Heart right ventricle (tissue), 16 donors: Measurements from ENCODE around the gene TXN. TPM values are rescaled to one million over a fixed set of nuclear protein-coding genes. Genes with fewer than 3 reads are reported as not detected.

ENCODE experiments used
- ATAC-seq, 8 donors: fragments of 200-7000 bp; cut with Tn5 transposase; one replicate each; pipeline ENCODE4 v1.9.1; 2020; ENCODE audit warnings: mild to moderate bottlenecking in 8 of 8, moderate library complexity in 8 of 8, moderate number of reproducible peaks in 1 of 8
- DNase-seq, 2 donors: peaks; one replicate each; pipeline ENCODE4 v3.0.0-alpha.2; 2020
- H3K27ac ChIP-seq, 10 donors: fragments of 200-600 bp; sonication (generic) in 2 of 10; one replicate each; pipeline versions ENCODE4 v1.5.0 to v1.8.0; 2020 to 2022; ENCODE audit warnings: mild to moderate bottlenecking in 3 of 10
- H3K27me3 ChIP-seq, 7 donors: fragments of 200-600 bp; one replicate each; pipeline ENCODE4 v1.8.0; 2021 to 2022; ENCODE audit warnings: mild to moderate bottlenecking in 2 of 7
- H3K36me3 ChIP-seq, 9 donors: fragments of 200-600 bp; sonication (generic) in 1 of 9; one replicate each; pipeline versions ENCODE4 v1.5.0 to v1.8.0; 2020 to 2022; ENCODE audit warnings: mild to moderate bottlenecking in 2 of 9
- H3K4me1 ChIP-seq, 9 donors: fragments of 200-600 bp; sonication (generic) in 1 of 9; one replicate each; pipeline versions ENCODE4 v1.5.0 to v1.8.0; 2020 to 2022; ENCODE audit warnings: mild to moderate bottlenecking in 4 of 9
- H3K4me3 ChIP-seq, 10 donors: fragments of 200-600 bp; sonication (generic) in 2 of 10; one replicate each; pipeline versions ENCODE4 v1.5.0 to v1.8.0; 2020 to 2022; ENCODE audit warnings: mild to moderate bottlenecking in 7 of 10, moderate library complexity in 2 of 10
- H3K9me3 ChIP-seq, 11 donors: fragments of 200-600 bp in 10 of 11; sonication (generic) in 2 of 11; one replicate each; pipeline versions ENCODE4 v1.5.0 to v1.8.0; 2013 to 2022; ENCODE audit warnings: mild to moderate bottlenecking in 2 of 11, control low read depth in 1 of 11, moderate library complexity in 1 of 11
- WGBS, 2 donors: extraction: QIAGEN DNeasy Blood & Tissue Kit; methylation state at CpG; one replicate each; pipeline ENCODE4 v1.1.7; 2013; ENCODE audit warnings: inconsistent platforms in 1 of 2; 5-methylcytosine and 5-hydroxymethylcytosine counted together
- intact Hi-C, 10 donors: fragments of 100-400 bp; cut with DNase I; formaldehyde crosslinking; loops; one replicate each; pipeline versions ENCODE4 v1.11.1 to v1.14.2; 2022
- polyA plus RNA-seq, 2 donors: library from polyadenylated mRNA; stranded (reverse); fragments of 200-250 nt; gene quantifications; one replicate each; pipeline ENCODE4 v1.2.3, GENCODE V29; 2013
- total RNA-seq, 10 donors: library from RNA; stranded (reverse); fragmentation: NEBNext Ultra II Directional in 3 of 10; extraction: Animal tissue kit (Norgen Biotek cat#: 25700) in 3 of 10; gene quantifications; one replicate each; pipeline versions ENCODE4 v1.2.1 to v1.2.4, GENCODE V29; 2021 to 2023
- TF ChIP-seq, protein P1 (sequence below), 9 donors: fragments of 200-600 bp; sonication (generic) in 2 of 9; IDR thresholded peaks; one replicate each; pipeline versions ENCODE4 v1.5.0 to v1.8.0; 2021 to 2022; ENCODE audit warnings: antibody characterized with exemption in 9 of 9, mild to moderate bottlenecking in 5 of 9, moderate library complexity in 1 of 9
- donor health status: Arrhythmogenic right ventricular cardiomyopathy.
- donor health status: ischemic (EF 13 %, LVEDD 7.1; RV severe dilation, severe dysfunction).
- donor health status: healthy with polysubstance abuse.
- donor health status: DM: no; HTN: yes; CAD: no.
- donor health status: DM: no; HTN: no; CAD: no.
- donor health status: ischemic (EF 25% LVEDD 6.9; RV normal size, moderate dysfunction).
- donor health status: ischemic (EF 25% LVEDD 5.7; RV mildly dilated, moderate dysfunction).
- donor health status: healthy.
- donor health status: DM: yes; HTN: yes; CAD: no.
- donor health status: Ischemic cardiomyopathy.
- donor health status: ischemic (EF 35%, LVEDD 5.7; RV mildly dilated, moderate dysfunction).
- donor health status: nonischemic (EF 11% LVEDD 7.7; RV severe dilation, severe dysfunction).
- donor health status: DM: yes; HTN: yes; CAD: no.
- donor health status: PGD.
- donor health status: ischemic (EF 29% LVEDD 5.4; RV normal size, mild dysfunction).
- donor health status: nonischemic (EF 23%, LVEDD 6.1; RV moderate dilation, normal function).

The TXN gene
- total and polyA plus RNA-seq, 12 donors, result 50.7 to 134 (median 60.2) TPM

DNA sequence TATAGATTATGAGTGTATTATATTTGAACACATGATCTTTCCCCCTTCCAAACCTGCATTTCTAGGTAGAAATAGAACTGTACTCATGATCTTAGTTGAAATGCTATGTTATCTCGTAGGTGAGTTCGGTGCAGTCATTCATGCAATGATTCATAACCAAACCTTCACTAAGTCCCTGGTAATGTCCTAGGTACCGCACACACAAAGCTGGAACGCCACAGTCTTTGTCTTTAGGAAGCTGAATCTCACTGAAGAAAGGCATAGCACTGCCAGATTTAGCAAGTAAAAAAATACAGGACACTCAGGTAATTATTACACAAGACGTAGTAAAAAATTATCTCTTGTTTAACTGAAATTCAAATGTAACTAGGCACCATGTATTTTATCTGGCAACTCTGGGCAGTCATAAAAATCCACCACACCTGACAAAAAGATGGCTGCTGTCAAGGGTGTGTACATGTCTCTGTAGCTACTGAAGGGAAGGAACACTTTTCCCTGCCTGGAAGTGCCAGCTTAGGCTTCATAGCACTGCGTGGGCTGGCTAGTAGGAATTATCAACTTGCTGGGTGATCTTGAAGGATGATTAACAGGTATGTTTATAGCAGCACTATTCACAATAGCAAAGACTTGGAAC lies 28.0 kb upstream of the TXN start:
- 91 to 94% methylated on average over 6 of the region's 6 CpGs for WGBS, 2 donors
- TF ChIP-seq, protein P1, sequence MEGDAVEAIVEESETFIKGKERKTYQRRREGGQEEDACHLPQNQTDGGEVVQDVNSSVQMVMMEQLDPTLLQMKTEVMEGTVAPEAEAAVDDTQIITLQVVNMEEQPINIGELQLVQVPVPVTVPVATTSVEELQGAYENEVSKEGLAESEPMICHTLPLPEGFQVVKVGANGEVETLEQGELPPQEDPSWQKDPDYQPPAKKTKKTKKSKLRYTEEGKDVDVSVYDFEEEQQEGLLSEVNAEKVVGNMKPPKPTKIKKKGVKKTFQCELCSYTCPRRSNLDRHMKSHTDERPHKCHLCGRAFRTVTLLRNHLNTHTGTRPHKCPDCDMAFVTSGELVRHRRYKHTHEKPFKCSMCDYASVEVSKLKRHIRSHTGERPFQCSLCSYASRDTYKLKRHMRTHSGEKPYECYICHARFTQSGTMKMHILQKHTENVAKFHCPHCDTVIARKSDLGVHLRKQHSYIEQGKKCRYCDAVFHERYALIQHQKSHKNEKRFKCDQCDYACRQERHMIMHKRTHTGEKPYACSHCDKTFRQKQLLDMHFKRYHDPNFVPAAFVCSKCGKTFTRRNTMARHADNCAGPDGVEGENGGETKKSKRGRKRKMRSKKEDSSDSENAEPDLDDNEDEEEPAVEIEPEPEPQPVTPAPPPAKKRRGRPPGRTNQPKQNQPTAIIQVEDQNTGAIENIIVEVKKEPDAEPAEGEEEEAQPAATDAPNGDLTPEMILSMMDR (IDR thresholded peaks at IDR 0.05), result no peak
- ATAC-seq, result no peak

DNA sequence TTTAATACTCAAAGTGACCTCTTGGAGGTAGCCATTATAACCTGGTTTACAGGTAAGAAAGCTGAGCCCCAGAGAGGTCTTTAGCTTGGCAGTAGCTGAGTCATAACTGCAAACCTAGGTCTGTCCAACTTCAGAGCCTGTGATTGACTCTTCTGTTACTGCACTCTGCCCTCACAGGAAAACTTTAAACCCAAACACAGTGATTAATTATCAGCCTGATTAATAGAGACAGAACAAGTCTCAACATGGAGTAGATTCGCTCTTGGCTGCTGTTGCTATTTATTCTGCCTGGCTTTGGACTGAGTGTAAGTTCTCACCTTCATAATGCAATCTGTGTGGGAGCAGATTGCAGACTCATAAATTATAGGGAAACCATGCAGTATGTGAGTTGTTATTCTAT lies 27.4 kb upstream of the TXN start:
- Histone ChIP-seq H3K4me3 (no peak overlapping the region), H3K27me3 (peaks cover 0 to 6% (median 0%) of the 10 kb centered on the region in 7 donors), H3K36me3 (no peaks in the 10 kb centered on the region), H3K27ac (no peak overlapping the region), H3K4me1 (peaks cover 0 to 8% (median 0%) of the 10 kb centered on the region in 9 donors), H3K9me3 (no peaks in the 10 kb centered on the region)
- no peak for ATAC-seq
- intact Hi-C loops, result loop anchor here in 1 of 10 donors (5.0 kb wide), 1 partner anchor 844 kb away; no protein-coding TSS in a partner anchor
- no peak for DNase-seq
- 67 to 85% methylated on average over 1 of the region's 1 CpG for WGBS, 2 donors
- TF ChIP-seq, protein P1 (IDR thresholded peaks at IDR 0.05), result no peak

More for the DNA sequence above, 28.0 kb upstream of the TXN start:
- peaks cover 0 to 8% (median 0%) of the 10 kb centered on the region in 9 donors for H3K4me1 ChIP-seq
- DNase-seq, result no peak
- H3K36me3 ChIP-seq, result no peaks in the 10 kb centered on the region
- H3K27me3 ChIP-seq, result peaks cover 0 to 6% (median 0%) of the 10 kb centered on the region in 7 donors
- intact Hi-C loops, result loop anchor here in 1 of 10 donors (5.0 kb wide), 1 partner anchor 843 kb away; no protein-coding TSS in a partner anchor
- no peak overlapping the region for H3K4me3 ChIP-seq
- no peak overlapping the region for H3K27ac ChIP-seq
- H3K9me3 ChIP-seq, result no peaks in the 10 kb centered on the region

DNA sequence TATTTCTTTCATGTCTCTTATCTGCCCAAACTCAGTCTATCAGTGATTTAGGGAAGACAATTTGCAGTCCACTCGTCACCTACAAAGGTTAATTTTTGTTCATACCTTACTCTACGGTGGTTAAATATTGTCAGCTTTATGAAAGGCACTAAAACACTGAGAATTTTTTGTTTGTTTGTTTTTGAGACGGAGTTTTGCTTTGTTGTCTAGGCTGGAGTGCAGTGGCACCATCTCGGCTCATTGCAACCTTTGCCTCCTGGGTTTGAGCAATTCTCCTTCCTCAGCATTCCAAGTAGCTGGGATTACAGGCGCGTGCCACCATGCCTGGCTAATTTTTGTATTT lies 26.4 kb upstream of the TXN start:
- TF ChIP-seq, protein P1 (IDR thresholded peaks at IDR 0.05), result no peak
- Histone ChIP-seq H3K4me3 (no peak overlapping the region), H3K4me1 (peaks cover 0 to 8% (median 0%) of the 10 kb centered on the region in 9 donors), H3K27me3 (peaks cover 0 to 6% (median 0%) of the 10 kb centered on the region in 7 donors), H3K36me3 (no peaks in the 10 kb centered on the region), H3K27ac (no peak overlapping the region), H3K9me3 (no peaks in the 10 kb centered on the region)
- DNase-seq (no peak), ATAC-seq (no peak)
- 76 to 86% methylated on average over 6 of the region's 6 CpGs for WGBS, 2 donors
- intact Hi-C loops, result loop anchor here in 1 of 10 donors (5.0 kb wide), 1 partner anchor 845 kb away; no protein-coding TSS in a partner anchor

DNA sequence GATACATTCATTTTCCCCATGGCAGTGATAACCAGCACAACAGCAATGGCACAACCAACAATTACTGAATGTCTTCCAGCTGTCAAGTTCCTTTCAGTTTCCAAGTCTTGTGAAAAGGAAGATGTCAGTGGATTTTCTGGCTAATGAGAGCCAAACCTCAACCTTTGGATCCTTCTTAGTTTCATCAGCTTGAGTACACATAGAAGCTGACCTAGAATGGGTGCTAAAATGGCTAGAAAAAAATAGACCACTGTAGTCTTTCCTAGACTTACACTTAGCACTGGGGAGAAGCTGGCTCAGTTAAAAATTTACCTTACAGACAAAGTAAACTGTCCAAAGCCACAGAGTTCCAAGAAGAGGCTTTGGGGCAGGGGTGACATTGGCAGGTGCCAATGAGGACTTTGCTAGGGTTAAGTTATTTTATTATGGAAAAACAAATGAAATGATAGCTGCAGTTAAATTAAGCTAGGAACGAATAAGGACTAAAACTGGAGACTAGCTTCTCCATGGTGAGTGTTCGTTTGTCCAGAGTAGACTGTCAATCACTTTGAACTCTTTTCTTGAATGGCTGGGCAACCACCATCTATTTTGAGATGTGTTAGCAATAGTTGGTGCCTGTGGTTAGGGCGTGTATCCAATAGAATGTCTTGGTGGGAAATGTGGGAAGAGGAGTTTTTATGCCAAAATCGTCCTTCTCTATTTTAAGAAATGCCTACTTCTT lies 25.9 kb upstream of the TXN start:
- ATAC-seq (no peak), DNase-seq (no peak)
- Histone ChIP-seq H3K9me3 (no peaks in the 10 kb centered on the region), H3K4me3 (no peak overlapping the region), H3K27ac (no peak overlapping the region), H3K36me3 (no peaks in the 10 kb centered on the region), H3K27me3 (peaks cover 0 to 6% (median 0%) of the 10 kb centered on the region in 7 donors), H3K4me1 (peaks cover 0 to 8% (median 0%) of the 10 kb centered on the region in 9 donors)
- WGBS, 2 donors, result 68 to 74% methylated on average over 4 of the region's 4 CpGs
- TF ChIP-seq, protein P1 (IDR thresholded peaks at IDR 0.05), result no peak
- intact Hi-C loops, result loop anchor here in 1 of 10 donors (5.0 kb wide), 1 partner anchor 845 kb away; no protein-coding TSS in a partner anchor
